Measurements from ENCODE around the gene COMMD10. TPM values are rescaled to one million over a fixed set of nuclear protein-coding genes. Genes with fewer than 3 reads are reported as not detected.

COMMD10 gene
- total RNA-seq, 1 donor from 2014 or later, result 29.4 TPM

GRCh38 chr5:116154931-116155330 is 70.1 kb downstream of the COMMD10 start:
- Mint-ChIP-seq H3K27ac (ENCODE audit: unreplicated experiment) (no peak overlapping the region), H3K27me3 (ENCODE audit: low read depth) (no peaks in the 10 kb centered on the region), H3K36me3 (ENCODE audit: low read depth) (peaks cover 8% of the 10 kb centered on the region), H3K9me3 (peaks cover 2% of the 10 kb centered on the region), H3K4me3 (no peak overlapping the region), H3K4me1 (no peaks in the 10 kb centered on the region)
- DNase-seq (ENCODE audit: low read depth, low spot score), result no peak
- no peak for TF ChIP-seq CTCF (conservative IDR thresholded peaks at IDR 0.05)

- Mint-ChIP-seq H3K9me3 (peaks cover 2% of the 10 kb centered on the region), H3K36me3 (ENCODE audit: low read depth) (no peaks in the 10 kb centered on the region), H3K27ac (ENCODE audit: unreplicated experiment) (no peak overlapping the region), H3K4me1 (no peaks in the 10 kb centered on the region), H3K4me3 (no peak overlapping the region), H3K27me3 (ENCODE audit: low read depth) (no peaks in the 10 kb centered on the region)
- no peak for TF ChIP-seq CTCF (conservative IDR thresholded peaks at IDR 0.05)
- no peak for DNase-seq (ENCODE audit: low read depth, low spot score)
Observed at GRCh38 chr5:116157902-116158301, 73.1 kb downstream of the COMMD10 start.

GRCh38 chr5:116159006-116159405 is 74.2 kb downstream of the COMMD10 start:
- no peak for TF ChIP-seq CTCF (conservative IDR thresholded peaks at IDR 0.05)
- Mint-ChIP-seq H3K27ac (ENCODE audit: unreplicated experiment) (no peak overlapping the region), H3K4me3 (no peak overlapping the region), H3K27me3 (ENCODE audit: low read depth) (no peaks in the 10 kb centered on the region), H3K4me1 (no peaks in the 10 kb centered on the region), H3K9me3 (peaks cover 2% of the 10 kb centered on the region), H3K36me3 (ENCODE audit: low read depth) (no peaks in the 10 kb centered on the region)
- no peak for DNase-seq (ENCODE audit: low read depth, low spot score)

GRCh38 chr5:116174111-116174510 is 89.3 kb downstream of the COMMD10 start:
- H3K27ac Mint-ChIP-seq (ENCODE audit: unreplicated experiment), result no peak overlapping the region
- H3K4me1 Mint-ChIP-seq, result no peaks in the 10 kb centered on the region
- DNase-seq (ENCODE audit: low read depth, low spot score), result no peak
- no peak for TF ChIP-seq CTCF (conservative IDR thresholded peaks at IDR 0.05)
- H3K36me3 Mint-ChIP-seq (ENCODE audit: low read depth), result peaks cover 24% of the 10 kb centered on the region
- no peaks in the 10 kb centered on the region for H3K27me3 Mint-ChIP-seq (ENCODE audit: low read depth)
- peaks cover 15% of the 10 kb centered on the region for H3K9me3 Mint-ChIP-seq
- no peak overlapping the region for H3K4me3 Mint-ChIP-seq

GRCh38 chr5:116176121-116176520 is 91.3 kb downstream of the COMMD10 start:
- DNase-seq (ENCODE audit: low read depth, low spot score), result no peak
- no peak for TF ChIP-seq CTCF (conservative IDR thresholded peaks at IDR 0.05)
- peaks cover 15% of the 10 kb centered on the region for H3K36me3 Mint-ChIP-seq (ENCODE audit: low read depth)
- H3K9me3 Mint-ChIP-seq, result peaks cover 6% of the 10 kb centered on the region
- H3K27me3 Mint-ChIP-seq (ENCODE audit: low read depth), result no peaks in the 10 kb centered on the region
- H3K4me3 Mint-ChIP-seq, result no peak overlapping the region
- H3K27ac Mint-ChIP-seq (ENCODE audit: unreplicated experiment), result no peak overlapping the region
- H3K4me1 Mint-ChIP-seq, result no peaks in the 10 kb centered on the region

GRCh38 chr5:116178925-116179324 is 94.1 kb downstream of the COMMD10 start:
- H3K9me3 Mint-ChIP-seq, result peaks cover 4% of the 10 kb centered on the region
- H3K4me3 Mint-ChIP-seq, result no peak overlapping the region
- no peak overlapping the region for H3K27ac Mint-ChIP-seq (ENCODE audit: unreplicated experiment)
- H3K36me3 Mint-ChIP-seq (ENCODE audit: low read depth), result peaks cover 11% of the 10 kb centered on the region
- TF ChIP-seq CTCF (conservative IDR thresholded peaks at IDR 0.05), result no peak
- H3K4me1 Mint-ChIP-seq, result no peaks in the 10 kb centered on the region
- no peak for DNase-seq (ENCODE audit: low read depth, low spot score)
- H3K27me3 Mint-ChIP-seq (ENCODE audit: low read depth), result no peaks in the 10 kb centered on the region

All from neural crest cell (in vitro differentiated cells).